GM13977 (cell line): Measurements from ENCODE around the gene REX1BD.

Experiments used
- DNase-seq: peaks from one replicate; pipeline ENCODE4 v3.0.0; 2012; ENCODE audit warnings: low spot score
- CTCF ChIP-seq: IDR thresholded peaks from 2 replicates; pipeline ENCODE4 v1.5.1; 2012; ENCODE audit warnings: mild to moderate bottlenecking, control low read depth; ENCODE audit not compliant: insufficient read depth; ENCODE audit errors: extremely low read depth, missing control alignments
- in situ Hi-C: fragments of 300-500 bp; cut with MboI; formaldehyde crosslinking; loops from one replicate; pipeline ENCODE4 v1.12.0; 2022; ENCODE audit warnings: low sequenced_read_pairs, low pct_unique_long_range_greater_than_20kb, mixed read lengths, inconsistent platforms; ENCODE audit not compliant: unreplicated experiment

The REX1BD gene

GRCh38 chr19:18616023-18616422, 27.4 kb downstream of the REX1BD start:
- in situ Hi-C loops, result no loop called here
- no peak for TF ChIP-seq CTCF
- DNase-seq, result no peak

- TF ChIP-seq CTCF, result no peak
- DNase-seq, result no peak
- in situ Hi-C loops, result no loop called here
Observed at GRCh38 chr19:18617562-18617961, 29.0 kb downstream of the REX1BD start.

- in situ Hi-C loops, result no loop called here
- TF ChIP-seq CTCF, result no peak
- DNase-seq, result no peak
Observed at GRCh38 chr19:18618236-18618635, 29.6 kb downstream of the REX1BD start.

- in situ Hi-C loops, result no loop called here
- TF ChIP-seq CTCF, result no peak
- no peak for DNase-seq
Observed at GRCh38 chr19:18620311-18620710, 31.7 kb downstream of the REX1BD start.

- no peak for TF ChIP-seq CTCF
- in situ Hi-C loops, result no loop called here
- DNase-seq, result no peak
Observed at GRCh38 chr19:18620902-18621301, 32.3 kb downstream of the REX1BD start.

GRCh38 chr19:18626906-18627305, 38.3 kb downstream of the REX1BD start:
- DNase-seq, result no peak
- in situ Hi-C loops, result no loop called here
- TF ChIP-seq CTCF, result no peak
